Measurements from ENCODE around the gene CIT.

CIT gene

DNA sequence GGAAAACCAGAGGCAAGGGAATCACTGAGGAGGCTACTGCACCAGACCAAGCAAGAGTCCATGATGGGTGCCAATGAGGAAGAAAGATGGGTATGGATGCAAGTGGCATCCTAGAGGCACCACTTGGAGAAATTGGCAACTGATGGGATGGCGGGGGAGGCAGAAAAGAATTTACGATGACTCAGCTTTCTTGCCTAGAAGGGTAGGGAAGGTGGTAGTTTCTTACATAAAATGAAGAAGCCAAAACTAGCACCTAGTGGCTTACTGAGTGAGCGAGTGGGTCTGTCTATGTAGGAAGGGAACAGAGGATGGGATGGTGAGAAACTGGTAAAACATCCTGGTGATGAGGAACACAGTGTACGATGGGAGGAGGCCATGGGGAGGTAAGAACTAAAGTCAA is 80.8 kb downstream of the CIT start:
- DNase-seq = no peak

DNA sequence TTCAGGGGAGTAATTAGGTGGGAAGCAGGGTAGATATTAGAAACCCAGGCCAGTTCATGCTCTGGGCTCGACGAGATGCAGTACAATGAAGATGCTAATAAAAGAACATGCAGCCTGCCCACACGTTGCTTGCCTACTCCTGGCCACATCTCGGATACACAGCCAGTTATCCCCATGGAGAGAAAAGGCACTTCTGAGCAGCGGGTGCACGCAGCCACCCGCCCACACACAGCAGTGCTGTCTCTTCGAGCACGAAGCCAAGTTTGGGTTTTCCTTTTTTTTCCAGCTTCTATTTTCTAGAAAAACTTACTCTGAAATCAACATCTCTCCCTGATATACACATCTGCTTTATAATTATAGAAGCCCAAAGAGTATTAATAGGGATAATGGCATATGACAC is 85.7 kb downstream of the CIT start:
- DNase-seq = no peak

DNA sequence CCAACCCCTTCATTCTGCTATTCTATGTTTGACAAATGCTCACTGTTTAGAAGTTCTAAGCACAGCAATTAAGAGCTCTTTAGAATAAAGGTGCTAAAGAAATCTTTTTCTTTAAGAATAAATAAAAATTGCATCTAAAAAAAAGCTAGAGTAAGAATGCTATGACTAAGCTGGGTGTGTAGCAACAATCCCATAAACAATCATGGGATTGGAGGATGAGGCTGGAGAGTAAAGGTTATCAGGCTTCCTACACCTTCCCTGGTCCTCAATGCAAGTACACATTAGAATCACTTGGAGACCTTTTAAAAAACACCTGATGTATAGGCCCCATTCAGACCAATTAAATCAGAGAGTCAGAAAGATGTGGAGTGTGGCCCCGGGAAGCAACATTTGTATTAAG is 88.3 kb downstream of the CIT start:
- no peak for DNase-seq

DNA sequence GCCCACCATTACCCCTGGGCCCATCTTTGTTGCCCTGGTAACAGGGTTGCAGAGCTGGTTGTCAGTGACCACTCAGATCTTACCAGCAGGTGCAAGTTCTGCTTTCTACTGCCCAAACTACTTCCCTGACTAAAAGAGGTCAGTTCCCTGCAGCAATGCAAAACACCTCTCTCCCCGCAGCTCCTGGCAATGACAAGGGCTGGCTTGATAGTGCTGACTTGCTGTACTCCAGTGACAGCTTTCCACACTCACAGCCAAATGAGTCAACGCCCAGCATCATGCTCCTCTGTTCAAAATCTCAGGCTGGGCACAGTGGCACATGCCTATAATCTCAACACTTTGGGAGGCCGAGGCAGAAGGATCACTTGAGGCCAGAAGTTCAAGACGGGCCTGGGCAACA is 90.6 kb downstream of the CIT start:
- no peak for DNase-seq

DNA sequence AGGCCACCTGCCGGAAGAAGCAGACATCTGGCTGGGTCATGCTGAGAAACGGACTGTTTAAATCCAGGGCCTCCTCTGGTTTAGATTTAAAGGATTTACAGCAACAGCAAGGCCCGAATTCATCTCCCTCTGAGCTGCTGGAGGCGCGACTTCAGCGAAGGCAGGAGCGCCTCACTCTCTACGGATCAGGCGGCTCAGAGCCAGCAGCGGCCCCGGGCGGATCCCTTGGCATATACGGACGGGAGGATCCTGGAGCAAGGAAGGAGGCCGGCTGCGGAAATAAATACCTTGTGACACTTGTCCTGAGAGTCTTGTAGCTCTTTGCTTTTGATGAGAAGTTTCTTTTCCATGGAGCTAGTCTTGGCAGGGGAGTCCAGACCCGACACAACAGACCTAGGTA is 92.4 kb downstream of the CIT start:
- DNase-seq = no peak

DNA sequence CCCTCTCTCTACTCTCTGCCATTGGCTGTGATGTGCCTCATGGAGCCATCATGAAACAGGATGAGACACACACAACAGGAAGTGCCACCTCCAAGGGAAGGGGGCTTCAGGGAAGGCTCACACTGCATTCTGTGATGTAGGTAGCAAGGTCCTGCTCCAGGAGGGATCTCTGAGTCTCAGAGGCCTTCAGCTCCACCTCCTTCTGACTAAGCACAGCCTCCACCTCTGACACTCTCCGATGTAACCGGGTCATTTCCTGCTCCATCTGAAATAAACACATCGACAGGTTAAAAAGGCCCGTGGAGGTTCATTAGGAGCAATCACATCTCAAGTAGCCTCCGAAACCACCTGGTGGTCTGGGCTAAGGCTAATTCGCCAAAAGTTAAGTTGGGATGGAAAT is 93.3 kb downstream of the CIT start:
- DNase-seq = no peak

DNA sequence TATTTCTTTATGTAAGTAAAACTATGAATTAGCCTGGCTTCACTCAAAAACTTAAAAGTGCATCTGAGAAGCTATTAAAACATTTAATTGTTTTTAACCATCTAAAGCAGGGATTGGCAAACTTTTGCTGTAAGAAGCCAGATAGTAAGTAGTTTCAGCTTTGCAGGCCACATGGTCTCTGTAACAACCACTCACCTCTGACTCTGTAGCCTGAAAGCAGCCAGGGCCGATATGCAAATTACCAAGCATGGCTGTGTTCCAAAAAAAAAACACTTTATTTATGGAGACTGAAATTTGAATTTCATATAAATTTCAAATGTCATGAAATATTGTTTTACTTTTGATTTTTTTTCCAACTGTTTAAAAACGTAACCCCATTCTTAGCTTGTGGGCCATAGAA is 95.3 kb downstream of the CIT start:
- DNase-seq = no peak

DNA sequence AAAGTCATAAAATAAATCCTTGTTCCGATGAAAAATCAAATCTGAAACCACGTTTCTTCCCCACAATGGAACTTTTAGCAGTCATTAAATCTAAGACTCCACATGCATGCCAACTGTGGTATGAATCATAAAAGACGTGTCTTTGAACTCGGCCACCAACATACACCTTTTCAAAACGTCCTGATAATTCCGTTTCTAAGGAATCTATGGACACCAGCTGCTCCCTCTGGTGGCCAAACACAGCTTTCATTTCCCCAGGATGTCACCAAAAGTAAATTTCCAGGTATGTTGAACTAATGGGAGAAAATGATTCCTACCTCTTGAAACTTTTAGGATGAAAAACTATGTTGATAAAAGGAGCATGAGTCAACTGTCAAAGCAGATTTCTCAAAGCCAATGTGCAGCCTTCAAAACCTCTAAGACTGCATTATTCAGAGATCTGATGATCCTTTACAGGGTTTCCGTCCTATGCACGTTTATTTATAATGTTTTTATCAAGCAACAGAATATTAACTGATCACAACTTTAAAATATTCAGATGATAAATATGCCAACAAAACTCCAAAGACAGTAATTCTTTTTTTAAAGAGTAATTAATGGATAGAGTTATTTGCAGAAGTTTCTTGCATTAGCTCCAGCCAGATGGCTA is 96.2 kb downstream of the CIT start:
- no peak for DNase-seq

DNA sequence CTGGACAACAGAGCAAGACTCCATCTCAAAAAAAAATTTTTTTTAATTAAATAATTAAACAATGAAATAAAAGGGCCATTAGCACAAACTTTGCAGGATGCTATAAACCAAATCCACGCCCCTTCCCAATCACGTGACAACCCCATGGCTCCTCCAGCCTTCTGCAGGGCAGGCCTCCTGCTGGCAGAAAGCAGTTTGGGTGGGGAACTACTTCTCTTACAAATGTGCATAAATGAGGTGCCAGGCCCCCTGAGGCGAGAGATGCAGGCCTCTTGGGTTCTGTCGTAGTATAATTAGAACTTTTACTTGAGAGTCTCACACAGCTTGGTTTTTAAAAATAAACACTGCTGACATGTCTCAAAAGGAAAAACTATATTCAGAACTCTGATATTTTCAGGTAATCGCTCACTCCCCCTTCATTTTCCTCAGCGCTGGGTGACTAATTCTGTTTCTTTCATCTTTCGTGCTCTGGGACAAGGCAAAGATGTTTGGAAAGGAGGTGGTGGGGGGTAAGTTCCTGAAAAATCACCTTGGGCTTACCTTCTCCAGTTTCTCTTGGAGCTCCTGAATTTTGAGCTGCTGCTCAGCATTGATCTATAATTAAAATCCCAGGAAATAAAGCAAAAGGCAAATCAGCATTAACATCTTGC is 101.7 kb downstream of the CIT start:
- DNase-seq = no peak

DNA sequence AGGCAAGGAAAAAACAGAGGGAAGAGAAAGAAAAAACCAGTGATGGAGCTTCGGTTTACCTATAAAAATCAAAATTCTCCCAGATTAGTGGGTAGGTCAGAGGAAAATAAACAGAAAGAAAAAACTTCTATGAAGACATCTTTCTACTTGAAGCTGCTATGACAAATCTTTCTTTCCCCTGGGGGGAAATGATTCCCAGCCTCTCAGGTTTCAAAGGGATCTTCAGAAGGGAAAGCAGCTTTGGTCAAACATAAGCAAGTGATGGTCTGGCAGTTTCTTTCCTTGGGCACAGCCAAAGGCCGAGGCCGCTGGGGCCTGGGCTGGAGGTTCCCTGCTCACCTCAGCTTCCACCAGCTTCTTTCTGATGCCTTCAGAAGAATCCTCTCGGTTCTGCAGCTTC is 104.7 kb downstream of the CIT start:
- no peak for DNase-seq

DNA sequence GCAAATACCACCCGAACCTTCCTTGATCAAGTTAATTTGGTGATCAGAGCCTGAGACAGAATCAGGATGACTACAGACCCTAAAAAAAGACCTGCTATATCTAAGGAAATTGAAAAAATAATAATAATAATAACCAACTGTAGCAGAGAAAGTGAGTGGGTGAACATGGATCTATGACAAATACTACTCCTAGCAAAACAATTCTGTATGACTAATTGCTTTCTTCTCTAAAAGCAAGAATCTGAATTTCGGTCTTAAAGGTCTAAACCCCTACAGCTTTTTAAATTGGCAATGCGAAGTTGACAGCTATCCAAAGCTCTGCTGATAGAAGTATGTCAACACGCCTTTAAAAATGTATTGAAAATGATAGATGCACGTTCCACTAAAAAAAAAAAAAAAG is 107.0 kb downstream of the CIT start:
- no peak for DNase-seq

DNA sequence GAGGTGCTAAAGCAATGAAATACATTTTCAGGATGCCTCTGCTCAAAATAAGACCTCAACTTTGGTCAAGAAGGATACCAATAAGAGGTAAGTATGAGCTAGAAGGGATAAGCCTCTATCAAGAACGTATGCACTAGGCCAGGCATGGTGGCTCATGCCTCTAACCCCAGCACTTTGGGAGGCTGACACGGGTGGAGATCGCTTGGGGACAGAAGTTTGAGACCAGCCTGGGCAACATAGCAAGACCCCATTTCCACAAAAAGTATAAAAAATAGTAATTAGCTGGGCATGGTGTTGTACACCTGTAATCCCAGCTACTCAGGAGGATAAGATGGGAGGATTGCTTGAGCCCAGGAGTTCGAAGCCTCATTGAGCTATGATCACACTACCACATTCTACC is 114.5 kb downstream of the CIT start:
- no peak for DNase-seq

DNA sequence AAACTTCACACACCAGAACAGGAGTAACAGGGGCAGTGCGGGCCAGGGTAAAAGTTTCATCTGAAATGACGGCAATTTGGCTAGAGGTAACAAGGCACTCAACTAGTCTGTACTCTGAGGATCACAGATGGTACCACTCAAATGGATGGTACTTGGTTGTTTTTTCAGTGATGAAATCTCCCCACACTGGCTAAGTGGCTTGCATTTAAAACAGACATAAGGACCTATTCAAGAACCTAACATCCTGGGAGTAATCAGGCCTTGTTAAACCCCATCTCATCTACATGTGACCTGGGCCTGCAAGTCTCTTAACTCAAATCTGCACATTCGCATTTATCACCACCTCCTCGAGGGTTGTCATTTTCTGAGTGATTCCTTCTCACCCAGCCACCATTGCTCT is 118.4 kb downstream of the CIT start:
- DNase-seq = no peak

DNA sequence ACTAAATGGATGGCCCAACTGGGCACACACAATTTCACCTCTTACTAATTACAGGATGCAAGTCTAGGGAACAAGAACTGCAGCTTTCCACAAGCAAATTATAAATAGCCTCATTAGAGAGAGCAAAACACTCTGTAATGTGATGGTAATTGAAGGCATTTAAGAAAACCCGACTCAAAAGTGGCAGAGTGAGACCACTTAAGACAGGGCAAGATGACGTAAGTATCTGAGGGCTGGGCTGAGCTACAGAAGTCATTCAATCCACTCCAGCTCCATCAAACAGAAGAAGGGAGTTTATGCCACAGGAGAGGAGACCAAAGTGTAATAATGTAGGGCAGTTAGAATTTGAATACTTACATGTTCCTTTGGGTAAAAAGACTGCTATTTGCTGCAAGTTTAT is 118.9 kb downstream of the CIT start:
- no peak for DNase-seq

DNA sequence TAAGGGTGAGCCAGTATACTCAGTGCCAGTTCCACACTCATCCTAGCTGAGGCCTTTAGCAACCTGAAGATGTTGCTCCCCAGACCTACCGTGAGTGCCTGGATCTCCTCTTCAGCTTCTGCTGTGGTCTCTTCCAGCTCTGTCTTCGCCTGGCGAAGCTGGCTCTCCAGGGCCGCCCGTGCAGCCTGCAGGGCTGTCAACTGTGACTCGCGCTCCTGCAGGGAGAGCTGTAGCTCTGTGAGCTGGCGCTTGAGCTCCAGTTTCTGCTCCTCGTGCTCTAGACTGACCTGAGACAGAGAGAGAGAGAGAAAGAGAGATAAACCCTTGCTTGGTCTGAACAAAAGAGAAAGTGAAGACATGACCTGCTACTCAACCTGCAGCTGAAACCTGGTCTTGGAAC is 125.2 kb downstream of the CIT start:
- no peak for DNase-seq

DNA sequence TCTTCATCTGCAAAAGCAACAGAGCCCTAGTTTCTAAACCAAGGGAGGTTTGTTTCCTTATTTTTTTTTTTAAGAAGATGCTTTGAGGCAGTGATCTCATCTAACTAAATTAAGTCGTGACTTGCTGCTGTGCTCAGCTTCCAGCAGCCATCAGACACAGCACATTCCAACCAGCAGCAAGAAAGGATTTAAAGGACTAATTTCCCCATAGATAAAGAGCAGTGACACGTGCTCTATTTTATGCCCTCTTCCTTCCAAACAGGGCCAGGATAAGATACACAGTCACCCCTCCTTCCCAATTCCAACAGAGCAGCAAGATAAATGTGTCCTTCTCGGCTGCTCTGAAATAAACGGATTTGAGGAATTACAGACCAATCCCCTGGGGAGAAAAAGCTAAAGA is 127.5 kb downstream of the CIT start:
- DNase-seq = no peak

DNA sequence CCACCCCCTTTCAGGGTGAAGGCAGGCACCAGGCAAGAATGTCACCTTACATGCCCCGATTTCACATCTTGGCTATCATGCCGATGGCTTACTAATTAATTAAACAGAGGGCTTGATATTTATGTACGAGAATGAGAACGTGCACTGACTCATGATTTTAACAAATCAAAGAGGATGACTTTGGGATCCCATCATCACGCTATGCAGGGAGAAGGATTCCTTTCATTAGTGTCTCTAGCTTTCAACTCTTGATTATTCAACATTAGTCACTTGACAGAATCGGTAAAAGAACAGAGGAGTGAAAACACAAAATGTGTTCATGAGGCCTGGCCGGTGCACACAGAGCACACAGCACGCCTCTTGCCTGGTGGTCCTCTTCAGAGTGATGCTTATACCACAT is 128.6 kb downstream of the CIT start:
- no peak for DNase-seq

DNA sequence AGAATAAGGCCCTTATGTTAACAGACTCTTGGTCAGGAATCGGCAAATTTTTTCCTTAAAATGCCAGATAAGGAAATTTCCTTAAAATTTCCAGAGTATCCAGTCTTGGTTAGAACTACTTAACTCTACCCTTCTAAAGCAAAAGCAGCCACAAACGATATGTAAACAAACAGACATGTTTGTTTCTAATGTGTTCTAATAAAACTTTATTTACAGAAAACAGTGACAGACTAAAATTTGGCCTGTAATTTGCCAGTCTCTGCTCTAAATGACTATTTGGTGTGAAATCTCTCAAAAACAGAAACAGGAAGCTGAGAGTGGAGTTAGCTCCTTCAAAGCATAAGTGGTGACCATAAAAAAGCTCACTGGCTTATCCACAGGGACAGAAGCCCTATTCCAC is 131.0 kb downstream of the CIT start:
- no peak for DNase-seq

DNA sequence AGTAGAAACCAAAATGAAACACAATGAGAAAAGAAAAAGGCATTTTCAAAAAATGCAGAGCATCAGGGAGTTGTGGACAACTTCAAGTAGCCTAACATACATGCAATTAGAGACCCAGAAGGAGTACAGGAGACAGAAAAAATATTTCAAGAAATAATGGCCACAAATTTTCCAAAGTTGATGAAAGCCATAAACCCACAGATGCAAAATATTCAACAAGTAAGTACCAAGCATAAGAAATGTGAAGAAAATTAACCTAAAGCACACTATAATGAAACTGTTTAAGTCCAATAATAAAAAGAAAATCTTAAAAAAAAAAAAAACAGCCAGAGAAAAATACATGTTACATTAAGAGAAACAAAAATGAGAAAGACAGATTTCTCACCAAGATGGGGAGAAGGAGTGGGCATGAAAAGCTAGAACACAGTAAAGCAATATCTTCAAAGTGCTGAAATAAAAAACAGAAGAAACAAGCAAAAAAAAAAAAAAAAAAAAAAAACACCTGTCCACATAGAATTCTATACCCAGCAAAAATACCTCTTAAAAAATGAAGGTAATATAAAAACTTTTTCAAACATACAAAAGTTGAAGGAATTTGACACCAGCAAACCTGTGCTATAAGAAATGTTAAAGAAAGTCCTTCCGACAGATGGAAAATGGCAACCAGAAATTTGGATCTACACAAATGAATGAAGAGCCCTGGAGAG is 132.1 kb downstream of the CIT start:
- DNase-seq = no peak

DNA sequence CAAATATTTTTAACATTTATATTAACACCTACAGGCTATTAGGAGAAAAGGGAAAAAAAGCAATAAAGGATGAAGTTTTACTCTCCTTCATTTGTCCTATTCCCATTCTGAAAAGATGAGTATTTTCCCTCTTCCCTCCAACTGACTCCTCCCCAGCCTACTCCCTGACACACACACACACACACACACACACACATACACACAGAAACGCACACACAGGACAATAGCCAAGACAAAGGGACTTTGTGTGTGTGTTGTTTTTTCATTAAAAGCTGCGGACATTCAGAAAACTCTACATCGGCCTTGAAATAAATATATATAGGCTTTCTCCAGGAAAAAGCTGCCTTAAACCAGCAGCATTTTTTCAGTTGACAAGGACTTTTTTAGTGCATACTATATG is 134.4 kb downstream of the CIT start:
- no peak for DNase-seq

DNA sequence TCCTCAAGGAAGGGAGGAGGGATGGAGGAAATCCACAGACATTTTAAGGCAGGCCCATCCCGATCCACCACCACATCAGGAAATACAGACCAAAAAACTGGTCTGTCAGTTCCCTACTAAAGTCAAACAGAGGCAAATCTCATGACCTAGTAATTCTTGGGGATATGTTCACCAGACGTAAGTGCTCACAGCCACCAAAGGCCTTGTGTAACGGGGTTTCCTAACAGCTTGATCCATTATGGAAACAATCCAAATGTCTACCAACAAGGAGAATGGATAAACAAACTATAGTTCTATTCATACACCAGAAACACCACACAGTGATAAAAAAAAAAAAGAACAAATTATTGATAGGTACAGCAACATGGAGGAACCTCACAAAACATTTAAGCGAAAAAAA is 136.3 kb downstream of the CIT start:
- no peak for DNase-seq

DNA sequence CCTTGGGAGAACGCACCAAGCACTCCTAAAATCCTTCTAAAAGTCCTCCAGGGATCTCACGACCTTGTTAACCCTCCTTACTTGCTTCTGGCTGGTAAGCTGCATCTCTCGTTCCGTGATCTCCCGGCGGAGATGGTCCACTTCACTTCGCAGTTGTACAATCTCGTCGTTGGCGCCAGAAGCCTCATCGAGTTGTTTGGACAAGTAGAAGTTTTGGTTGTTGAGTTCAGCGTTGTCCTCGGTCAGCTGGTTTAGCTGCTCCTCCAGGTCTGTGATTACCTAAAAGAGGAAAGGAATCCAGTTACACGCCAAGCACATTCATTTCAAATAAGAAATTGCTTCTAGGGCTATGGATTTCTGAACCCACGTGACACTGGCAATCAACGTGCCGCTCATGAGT is 142.0 kb downstream of the CIT start:
- DNase-seq = no peak

DNA sequence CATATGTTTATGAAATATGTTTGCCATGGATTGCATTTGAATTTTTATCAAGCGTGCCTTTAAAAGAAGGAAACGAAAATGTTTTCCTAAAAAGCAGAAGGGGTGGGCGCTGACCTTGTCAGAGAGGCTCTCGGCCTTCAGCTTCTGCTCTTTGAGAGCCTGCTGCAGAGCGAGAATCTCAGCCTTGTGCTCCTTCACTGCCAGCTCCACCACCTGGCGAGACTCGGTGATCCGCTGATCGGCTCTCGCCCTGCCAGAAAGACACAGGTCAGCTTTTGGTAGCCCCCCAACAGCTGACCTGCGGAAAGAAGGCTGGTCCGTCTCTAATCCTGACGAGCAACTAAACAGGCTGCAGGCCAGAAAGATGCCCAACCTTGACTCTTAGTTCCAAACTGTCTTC is 146.7 kb downstream of the CIT start:
- no peak for DNase-seq

DNA sequence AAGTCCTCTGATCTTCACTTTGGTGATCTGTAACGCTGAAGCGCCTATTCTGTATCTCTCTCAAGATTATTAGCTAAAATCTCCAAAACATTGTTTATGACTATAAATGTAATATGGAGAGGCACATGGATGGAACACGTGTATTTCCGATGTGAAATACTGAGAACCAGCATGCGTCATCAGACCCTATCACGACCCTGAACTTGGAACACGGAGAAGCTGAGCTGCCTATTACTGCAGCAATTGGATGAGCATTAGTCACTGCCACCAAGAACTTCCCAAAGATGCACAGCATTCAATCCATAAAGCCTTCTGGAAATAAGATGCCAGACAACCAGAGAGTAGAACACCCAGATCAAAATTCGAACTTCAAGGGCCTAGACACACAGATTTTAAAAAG is 147.2 kb downstream of the CIT start:
- no peak for DNase-seq

DNA sequence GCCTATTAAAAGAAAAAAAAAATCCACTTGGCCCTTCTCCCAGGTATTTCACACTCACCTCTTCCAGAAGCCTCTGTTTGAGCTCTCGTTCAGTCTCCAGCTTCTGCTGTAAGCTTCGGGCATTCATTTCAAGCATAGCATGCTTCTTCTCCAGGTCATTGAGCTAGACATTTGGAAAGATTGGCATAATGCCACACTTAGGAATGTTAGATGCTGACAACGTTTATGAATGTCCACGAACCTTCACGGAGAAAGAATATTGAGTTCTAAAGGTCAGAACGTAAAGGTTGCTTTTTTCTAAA is 148.7 kb downstream of the CIT start:
- no peak for DNase-seq

Measured in NCI-H2171 (cell line).